K562 (cell line): ENCODE results near the gene SLC7A4. TPM values are rescaled to one million over a fixed set of nuclear protein-coding genes. Genes with fewer than 3 reads are reported as not detected.
A peak's percentile ranks its signal among the peaks of the same experiment; 100 is the strongest.

Source experiments
- BRCA1 ChIP-seq, 2 experiments: fragments of 450-650 bp in 1 of 2; sonication (generic) in 1 of 2; formaldehyde crosslinking in 1 of 2; IDR thresholded peaks; 2 replicates each; pipeline versions ENCODE4 v1.5.0 to v1.6.1; 2017 to 2020; ENCODE audit warnings: mild to moderate bottlenecking in 1 of 2, missing genetic modification reagents in 1 of 2
- CTBP1 ChIP-seq: fragments of 450-650 bp; IDR thresholded peaks from 2 replicates; pipeline ENCODE4 v1.6.1; 2016; ENCODE audit warnings: borderline replicate concordance
- GATA2 ChIP-seq: sonication (generic); formaldehyde crosslinking; IDR thresholded peaks from 2 replicates; pipeline ENCODE4 v1.4.0; 2020; ENCODE audit warnings: mild to moderate bottlenecking, missing genetic modification reagents
- HNRNPH1 ChIP-seq: fragments of 200-400 bp; formaldehyde crosslinking; optimal IDR thresholded peaks from 2 replicates; pipeline ENCODE3; 2017; ENCODE audit warnings: low read depth, mild to moderate bottlenecking, low read length, moderate library complexity
- JUNB ChIP-seq: fragments of 450-650 bp; formaldehyde crosslinking; conservative IDR thresholded peaks from 2 replicates; pipeline ENCODE4 v1.4.0; 2020; ENCODE audit warnings: mild to moderate bottlenecking
- MCM3 ChIP-seq: fragments of 450-650 bp; IDR thresholded peaks from 2 replicates; pipeline ENCODE4 v1.6.1; 2016
- NR2C2 ChIP-seq, 2 experiments: fragments of 200-800 bp in 1 of 2; sonication (Bioruptor generic) in 1 of 2; sonication (generic) in 1 of 2; formaldehyde crosslinking in 1 of 2; IDR thresholded peaks; 2 replicates each; pipeline versions ENCODE4 v1.6.1 to v1.8.0; 2016 to 2022; ENCODE audit warnings: mild to moderate bottlenecking in 1 of 2, missing compliant biosample characterization in 1 of 2, missing genetic modification characterization in 1 of 2, missing genetic modification reagents in 1 of 2
- PTRF ChIP-seq: fragments of 450-650 bp; IDR thresholded peaks from 2 replicates; pipeline ENCODE4 v1.6.1; 2016; ENCODE audit warnings: mild to moderate bottlenecking, missing genetic modification characterization, missing compliant biosample characterization
- PURB ChIP-seq: sonication (generic); formaldehyde crosslinking; IDR thresholded peaks from 2 replicates; pipeline ENCODE4 v1.9.0; 2021; ENCODE audit warnings: low read depth, mild to moderate bottlenecking, missing genetic modification reagents
- RBBP5 ChIP-seq: fragments of 200-600 bp; sonication (generic); IDR thresholded peaks from 2 replicates; pipeline ENCODE4 v1.6.1; 2012; ENCODE audit warnings: borderline replicate concordance, mild to moderate bottlenecking, low read length, control low read depth, inconsistent platforms; ENCODE audit not compliant: insufficient read depth, poor library complexity, severe bottlenecking
- RBFOX2 ChIP-seq: fragments of 200-400 bp; formaldehyde crosslinking; IDR thresholded peaks from 2 replicates; pipeline ENCODE4 v1.6.1; 2017; ENCODE audit warnings: low read depth, mild to moderate bottlenecking, low read length, moderate library complexity
- RBM14 ChIP-seq: fragments of 200-400 bp; formaldehyde crosslinking; IDR thresholded peaks from 2 replicates; pipeline ENCODE4 v1.6.1; 2018; ENCODE audit warnings: low read depth, mild to moderate bottlenecking, low read length, moderate library complexity, borderline replicate concordance; ENCODE audit not compliant: insufficient read depth
- ZNF124 ChIP-seq: sonication (generic); formaldehyde crosslinking; IDR thresholded peaks from 2 replicates; pipeline ENCODE4 v1.8.1; 2022; ENCODE audit warnings: missing genetic modification reagents
- ZNF717 ChIP-seq: fragments of 250-450 bp; sonication (Bioruptor Pico); IDR thresholded peaks from 2 replicates; pipeline ENCODE4 v1.5.0; 2021
- polyA plus RNA-seq, 8 experiments: library from polyadenylated mRNA; depleted of rRNA in 4 of 8; stranded (reverse) in 5 of 8; unstranded in 3 of 8; fragments of >200 nt; fragmentation: Nextera tagmentation in 2 of 8; fragmentation: Illumina TruSeq in 1 of 8; extraction: Ambion mirVana in 2 of 8; extraction: Trizol in 1 of 8; gene quantifications; 2 replicates each; pipeline versions ENCODE4 v1.2.1 to v1.2.3, GENCODE V29; 2011 to 2014; ENCODE audit warnings: inconsistent platforms in 1 of 8, missing spikeins in 1 of 8
- total RNA-seq, 7 experiments: library from RNA; depleted of rRNA in 6 of 7; stranded (reverse); fragments of >200 nt in 6 of 7; fragmentation: Illumina TruSeq in 2 of 7; extraction: Trizol in 2 of 7; gene quantifications; 2 replicates each; pipeline versions ENCODE4 v1.2.1 to v1.2.3, GENCODE V29; 2011 to 2021; ENCODE audit warnings: low replicate concordance in 1 of 7
- TF ChIP-seq, protein P1 (sequence below): fragments of 250-450 bp; sonication (Bioruptor Pico); IDR thresholded peaks from 2 replicates; pipeline ENCODE4 v1.5.0; 2022; ENCODE audit warnings: mild to moderate bottlenecking
- TF ChIP-seq, protein P2 (sequence below), 2 experiments: fragments of 250-450 bp in 1 of 2; fragments of 450-650 bp in 1 of 2; sonication (Bioruptor Pico) in 1 of 2; IDR thresholded peaks; 2 replicates each; pipeline versions ENCODE4 v1.6.1 to v1.8.0; 2016 to 2021; ENCODE audit warnings: mild to moderate bottlenecking in 2 of 2, moderate library complexity in 2 of 2, missing compliant biosample characterization in 1 of 2, missing genetic modification characterization in 1 of 2
- TF ChIP-seq, protein P3 (sequence below): sonication (generic); formaldehyde crosslinking; IDR thresholded peaks from 2 replicates; pipeline ENCODE4 v1.8.1; 2023; ENCODE audit warnings: mild to moderate bottlenecking, missing genetic modification reagents
- TF ChIP-seq, protein P4 (sequence below): fragments of 250-450 bp; sonication (Bioruptor Pico); IDR thresholded peaks from 2 replicates; pipeline ENCODE4 v1.8.0; 2022; ENCODE audit warnings: moderate library complexity, mild to moderate bottlenecking, inconsistent platforms
- TF ChIP-seq, protein P5 (sequence below): sonication (generic); formaldehyde crosslinking; IDR thresholded peaks from 2 replicates; pipeline ENCODE4 v1.8.1; 2022; ENCODE audit warnings: missing genetic modification reagents

Gene SLC7A4
- total and polyA plus RNA-seq, 9 of the 15 experiments (the other 6 are each of a cell fraction or from before 2014, with no cell fraction given): not detected

DNA sequence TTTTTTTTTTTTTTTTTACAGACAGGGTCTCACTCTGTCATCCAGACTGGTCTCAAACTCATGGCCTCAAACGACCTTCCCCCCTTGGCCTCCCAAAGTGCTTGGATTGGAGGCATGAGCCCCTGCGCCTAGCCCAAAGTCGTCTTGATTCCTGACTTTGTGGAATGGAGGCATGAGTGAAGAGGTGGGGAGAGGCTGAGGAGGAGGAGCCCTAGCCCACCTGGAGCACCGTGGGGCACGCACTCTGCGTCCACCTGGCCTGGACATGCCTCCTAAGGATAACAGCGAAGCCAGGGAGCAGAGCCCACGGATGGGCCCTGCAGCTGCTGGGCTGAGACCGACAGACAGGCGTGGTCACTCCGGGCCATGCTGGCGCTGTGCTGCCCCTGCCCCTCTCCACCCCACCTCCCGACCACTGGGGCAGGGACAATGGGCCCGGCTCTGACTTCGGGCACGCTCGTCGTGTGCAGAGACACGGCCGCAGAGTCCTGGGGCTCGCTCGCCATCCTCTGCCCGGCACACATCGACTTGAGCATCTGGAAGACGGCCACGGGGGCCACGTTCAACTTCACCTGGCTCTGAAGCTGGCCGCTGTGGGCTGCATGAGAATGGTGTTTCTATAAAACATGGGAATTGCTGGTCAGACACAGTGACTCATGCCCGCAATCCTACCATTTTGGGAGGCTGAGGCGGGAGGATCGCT, 48.2 kb upstream of the SLC7A4 start (continued):
- TF ChIP-seq RBM14: 0 out of 2 replicates have a peak, but pooled peaks have one; percentile 90
- TF ChIP-seq CTBP1: no peak
- TF ChIP-seq, protein P1, sequence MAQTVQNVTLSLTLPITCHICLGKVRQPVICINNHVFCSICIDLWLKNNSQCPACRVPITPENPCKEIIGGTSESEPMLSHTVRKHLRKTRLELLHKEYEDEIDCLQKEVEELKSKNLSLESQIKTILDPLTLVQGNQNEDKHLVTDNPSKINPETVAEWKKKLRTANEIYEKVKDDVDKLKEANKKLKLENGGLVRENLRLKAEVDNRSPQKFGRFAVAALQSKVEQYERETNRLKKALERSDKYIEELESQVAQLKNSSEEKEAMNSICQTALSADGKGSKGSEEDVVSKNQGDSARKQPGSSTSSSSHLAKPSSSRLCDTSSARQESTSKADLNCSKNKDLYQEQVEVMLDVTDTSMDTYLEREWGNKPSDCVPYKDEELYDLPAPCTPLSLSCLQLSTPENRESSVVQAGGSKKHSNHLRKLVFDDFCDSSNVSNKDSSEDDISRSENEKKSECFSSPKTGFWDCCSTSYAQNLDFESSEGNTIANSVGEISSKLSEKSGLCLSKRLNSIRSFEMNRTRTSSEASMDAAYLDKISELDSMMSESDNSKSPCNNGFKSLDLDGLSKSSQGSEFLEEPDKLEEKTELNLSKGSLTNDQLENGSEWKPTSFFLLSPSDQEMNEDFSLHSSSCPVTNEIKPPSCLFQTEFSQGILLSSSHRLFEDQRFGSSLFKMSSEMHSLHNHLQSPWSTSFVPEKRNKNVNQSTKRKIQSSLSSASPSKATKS: no peak
- TF ChIP-seq, protein P2, sequence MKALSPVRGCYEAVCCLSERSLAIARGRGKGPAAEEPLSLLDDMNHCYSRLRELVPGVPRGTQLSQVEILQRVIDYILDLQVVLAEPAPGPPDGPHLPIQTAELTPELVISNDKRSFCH (CRISPR knock-in tag; IDR thresholded peaks at IDR 0.05): no peak
- TF ChIP-seq, protein P2 (tag; IDR thresholded peaks at IDR 0.05): peak; percentile 54; the same call in 1 of the 2 replicates
- 0 out of 2 replicates have a peak, but pooled peaks have one; percentile 44 for TF ChIP-seq NR2C2 (CRISPR knock-in tag; IDR thresholded peaks at IDR 0.05)
- no peak for TF ChIP-seq NR2C2 (tag; IDR thresholded peaks at IDR 0.05)
- TF ChIP-seq, protein P3, sequence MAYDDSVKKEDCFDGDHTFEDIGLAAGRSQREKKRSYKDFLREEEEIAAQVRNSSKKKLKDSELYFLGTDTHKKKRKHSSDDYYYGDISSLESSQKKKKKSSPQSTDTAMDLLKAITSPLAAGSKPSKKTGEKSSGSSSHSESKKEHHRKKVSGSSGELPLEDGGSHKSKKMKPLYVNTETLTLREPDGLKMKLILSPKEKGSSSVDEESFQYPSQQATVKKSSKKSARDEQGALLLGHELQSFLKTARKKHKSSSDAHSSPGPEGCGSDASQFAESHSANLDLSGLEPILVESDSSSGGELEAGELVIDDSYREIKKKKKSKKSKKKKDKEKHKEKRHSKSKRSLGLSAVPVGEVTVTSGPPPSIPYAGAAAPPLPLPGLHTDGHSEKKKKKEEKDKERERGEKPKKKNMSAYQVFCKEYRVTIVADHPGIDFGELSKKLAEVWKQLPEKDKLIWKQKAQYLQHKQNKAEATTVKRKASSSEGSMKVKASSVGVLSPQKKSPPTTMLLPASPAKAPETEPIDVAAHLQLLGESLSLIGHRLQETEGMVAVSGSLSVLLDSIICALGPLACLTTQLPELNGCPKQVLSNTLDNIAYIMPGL: no peak
- no peak for TF ChIP-seq PTRF (tag)
- TF ChIP-seq, protein P4, sequence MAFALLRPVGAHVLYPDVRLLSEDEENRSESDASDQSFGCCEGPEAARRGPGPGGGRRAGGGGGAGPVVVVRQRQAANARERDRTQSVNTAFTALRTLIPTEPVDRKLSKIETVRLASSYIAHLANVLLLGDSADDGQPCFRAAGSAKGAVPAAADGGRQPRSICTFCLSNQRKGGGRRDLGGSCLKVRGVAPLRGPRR (CRISPR knock-in tag): no peak
- TF ChIP-seq HNRNPH1: no peak
- 0 out of 2 replicates have a peak, but pooled peaks have one; percentile 20 for TF ChIP-seq RBFOX2
- TF ChIP-seq ZNF124 (CRISPR knock-in tag): 0 out of 2 replicates have a peak, but pooled peaks have one; percentile 61
- TF ChIP-seq, protein P5, sequence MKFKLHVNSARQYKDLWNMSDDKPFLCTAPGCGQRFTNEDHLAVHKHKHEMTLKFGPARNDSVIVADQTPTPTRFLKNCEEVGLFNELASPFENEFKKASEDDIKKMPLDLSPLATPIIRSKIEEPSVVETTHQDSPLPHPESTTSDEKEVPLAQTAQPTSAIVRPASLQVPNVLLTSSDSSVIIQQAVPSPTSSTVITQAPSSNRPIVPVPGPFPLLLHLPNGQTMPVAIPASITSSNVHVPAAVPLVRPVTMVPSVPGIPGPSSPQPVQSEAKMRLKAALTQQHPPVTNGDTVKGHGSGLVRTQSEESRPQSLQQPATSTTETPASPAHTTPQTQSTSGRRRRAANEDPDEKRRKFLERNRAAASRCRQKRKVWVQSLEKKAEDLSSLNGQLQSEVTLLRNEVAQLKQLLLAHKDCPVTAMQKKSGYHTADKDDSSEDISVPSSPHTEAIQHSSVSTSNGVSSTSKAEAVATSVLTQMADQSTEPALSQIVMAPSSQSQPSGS (CRISPR knock-in tag): 0 out of 2 replicates have a peak, but pooled peaks have one; percentile 69
- peak; percentile 6; the same call in 1 of the 2 replicates for TF ChIP-seq MCM3
- no peak for TF ChIP-seq BRCA1 (IDR thresholded peaks at IDR 0.05)
- TF ChIP-seq BRCA1 (CRISPR knock-in tag; IDR thresholded peaks at IDR 0.05): peak; percentile 19; the same call in 1 of the 2 replicates
- 0 out of 2 replicates have a peak, but pooled peaks have one; percentile 5 for TF ChIP-seq GATA2 (CRISPR knock-in tag)
- TF ChIP-seq PURB (CRISPR knock-in tag): no peak
- TF ChIP-seq JUNB (CRISPR knock-in tag): no peak
- no peak for TF ChIP-seq ZNF717 (CRISPR knock-in tag)
- TF ChIP-seq RBBP5: no peak
